ENCODE results near the gene DZIP1. TPM values are rescaled to one million over a fixed set of nuclear protein-coding genes. Genes with fewer than 3 reads are reported as not detected.

DZIP1 gene
- total RNA-seq, 1 experiment from 2014 or later, result 0.17 TPM

GRCh38 chr13:95546919-95547318, 97.6 kb downstream of the DZIP1 start:
- Histone ChIP-seq H4K20me1 (ENCODE audit: insufficient read depth) (no peaks in the 10 kb centered on the region), H3K27ac (ENCODE audit: low read depth, low read length) (no peak overlapping the region), H3K4me1 (ENCODE audit: control insufficient read depth in 1 of 2, insufficient read depth in 2 of 2, low read length in 2 of 2) (0 out of 4 replicates have a peak, but pooled peaks cover 0 to 7% of the 10 kb centered on the region in 2 experiments), H3K27me3 (ENCODE audit: insufficient read depth, low read length) (no peaks in the 10 kb centered on the region), H3K79me2 (ENCODE audit: insufficient read depth, low read length) (no peaks in the 10 kb centered on the region), H3K36me3 (ENCODE audit: control insufficient read depth in 1 of 2, insufficient read depth in 2 of 2, low read length in 2 of 2) (no peaks in the 10 kb centered on the region), H3K4me3 (replicated peaks in 1 of 2; ENCODE audit: low read depth in 1 of 2, low read length in 2 of 2) (no peak overlapping the region), H2AFZ (ENCODE audit: low read depth, low read length, poor library complexity, severe bottlenecking) (no peak overlapping the region), H3K9ac (ENCODE audit: low read length) (no peak overlapping the region), H3K9me3 (ENCODE audit: control insufficient read depth in 1 of 2, insufficient read depth in 1 of 2, low read depth in 1 of 2, low read length in 2 of 2) (no peaks in the 10 kb centered on the region), H3K4me2 (ENCODE audit: low read length) (no peak overlapping the region), H3K9me2 (ENCODE audit: insufficient read depth) (no peaks in the 10 kb centered on the region)
- no peak for ATAC-seq
- TF ChIP-seq, protein P1, sequence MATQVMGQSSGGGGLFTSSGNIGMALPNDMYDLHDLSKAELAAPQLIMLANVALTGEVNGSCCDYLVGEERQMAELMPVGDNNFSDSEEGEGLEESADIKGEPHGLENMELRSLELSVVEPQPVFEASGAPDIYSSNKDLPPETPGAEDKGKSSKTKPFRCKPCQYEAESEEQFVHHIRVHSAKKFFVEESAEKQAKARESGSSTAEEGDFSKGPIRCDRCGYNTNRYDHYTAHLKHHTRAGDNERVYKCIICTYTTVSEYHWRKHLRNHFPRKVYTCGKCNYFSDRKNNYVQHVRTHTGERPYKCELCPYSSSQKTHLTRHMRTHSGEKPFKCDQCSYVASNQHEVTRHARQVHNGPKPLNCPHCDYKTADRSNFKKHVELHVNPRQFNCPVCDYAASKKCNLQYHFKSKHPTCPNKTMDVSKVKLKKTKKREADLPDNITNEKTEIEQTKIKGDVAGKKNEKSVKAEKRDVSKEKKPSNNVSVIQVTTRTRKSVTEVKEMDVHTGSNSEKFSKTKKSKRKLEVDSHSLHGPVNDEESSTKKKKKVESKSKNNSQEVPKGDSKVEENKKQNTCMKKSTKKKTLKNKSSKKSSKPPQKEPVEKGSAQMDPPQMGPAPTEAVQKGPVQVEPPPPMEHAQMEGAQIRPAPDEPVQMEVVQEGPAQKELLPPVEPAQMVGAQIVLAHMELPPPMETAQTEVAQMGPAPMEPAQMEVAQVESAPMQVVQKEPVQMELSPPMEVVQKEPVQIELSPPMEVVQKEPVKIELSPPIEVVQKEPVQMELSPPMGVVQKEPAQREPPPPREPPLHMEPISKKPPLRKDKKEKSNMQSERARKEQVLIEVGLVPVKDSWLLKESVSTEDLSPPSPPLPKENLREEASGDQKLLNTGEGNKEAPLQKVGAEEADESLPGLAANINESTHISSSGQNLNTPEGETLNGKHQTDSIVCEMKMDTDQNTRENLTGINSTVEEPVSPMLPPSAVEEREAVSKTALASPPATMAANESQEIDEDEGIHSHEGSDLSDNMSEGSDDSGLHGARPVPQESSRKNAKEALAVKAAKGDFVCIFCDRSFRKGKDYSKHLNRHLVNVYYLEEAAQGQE (IDR thresholded peaks at IDR 0.05; ENCODE audit: low read depth), result no peak
- TF ChIP-seq CEBPB (IDR thresholded peaks at IDR 0.05; ENCODE audit: low read depth), result no peak
- TF ChIP-seq SIN3A (IDR thresholded peaks at IDR 0.05; ENCODE audit: low read depth), result no peak
- TF ChIP-seq MAX (IDR thresholded peaks at IDR 0.05), result no peak
- TF ChIP-seq TCF7L2 (IDR thresholded peaks at IDR 0.05; ENCODE audit: borderline replicate concordance, extremely low read depth, insufficient read depth, insufficient read length), result no peak
- TF ChIP-seq, protein P2, sequence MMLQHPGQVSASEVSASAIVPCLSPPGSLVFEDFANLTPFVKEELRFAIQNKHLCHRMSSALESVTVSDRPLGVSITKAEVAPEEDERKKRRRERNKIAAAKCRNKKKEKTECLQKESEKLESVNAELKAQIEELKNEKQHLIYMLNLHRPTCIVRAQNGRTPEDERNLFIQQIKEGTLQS (IDR thresholded peaks at IDR 0.05), result no peak
- TF ChIP-seq EZH2phosphoT487 (IDR thresholded peaks at IDR 0.05; ENCODE audit: borderline replicate concordance), result no peak
- no TSS peak for BruUV-seq (replicated peaks)
- ChIA-PET POLR2A (no interaction called here), RAD21 (ENCODE audit: low non-redundant PET in 1 of 2, low total read pairs in 2 of 2, uncharacterized antibody in 2 of 2, unreplicated experiment in 2 of 2) (no interaction called here), CTCF (no interaction called here)
- no peak for DNase-seq (ENCODE audit: low read depth, low spot score)
- intact Hi-C loops (cut with micrococcal nuclease), result loop anchor here (1.0 kb wide), 1 partner anchor 11 kb away; no protein-coding TSS in a partner anchor

Data from HCT116 (cell line).